Measurements from ENCODE around the gene DNAJC28. TPM values are rescaled to one million over a fixed set of nuclear protein-coding genes. Genes with fewer than 3 reads are reported as not detected.

Gene DNAJC28, protein sequence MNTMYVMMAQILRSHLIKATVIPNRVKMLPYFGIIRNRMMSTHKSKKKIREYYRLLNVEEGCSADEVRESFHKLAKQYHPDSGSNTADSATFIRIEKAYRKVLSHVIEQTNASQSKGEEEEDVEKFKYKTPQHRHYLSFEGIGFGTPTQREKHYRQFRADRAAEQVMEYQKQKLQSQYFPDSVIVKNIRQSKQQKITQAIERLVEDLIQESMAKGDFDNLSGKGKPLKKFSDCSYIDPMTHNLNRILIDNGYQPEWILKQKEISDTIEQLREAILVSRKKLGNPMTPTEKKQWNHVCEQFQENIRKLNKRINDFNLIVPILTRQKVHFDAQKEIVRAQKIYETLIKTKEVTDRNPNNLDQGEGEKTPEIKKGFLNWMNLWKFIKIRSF
- 5.3 TPM for total RNA-seq (ENCODE audit: unreplicated experiment)
- long read RNA-seq, partial matches to known transcripts = 0 of 2 reads
- long read RNA-seq, other reads (novel, unspliced or antisense) = 1 of 2 reads

DNA sequence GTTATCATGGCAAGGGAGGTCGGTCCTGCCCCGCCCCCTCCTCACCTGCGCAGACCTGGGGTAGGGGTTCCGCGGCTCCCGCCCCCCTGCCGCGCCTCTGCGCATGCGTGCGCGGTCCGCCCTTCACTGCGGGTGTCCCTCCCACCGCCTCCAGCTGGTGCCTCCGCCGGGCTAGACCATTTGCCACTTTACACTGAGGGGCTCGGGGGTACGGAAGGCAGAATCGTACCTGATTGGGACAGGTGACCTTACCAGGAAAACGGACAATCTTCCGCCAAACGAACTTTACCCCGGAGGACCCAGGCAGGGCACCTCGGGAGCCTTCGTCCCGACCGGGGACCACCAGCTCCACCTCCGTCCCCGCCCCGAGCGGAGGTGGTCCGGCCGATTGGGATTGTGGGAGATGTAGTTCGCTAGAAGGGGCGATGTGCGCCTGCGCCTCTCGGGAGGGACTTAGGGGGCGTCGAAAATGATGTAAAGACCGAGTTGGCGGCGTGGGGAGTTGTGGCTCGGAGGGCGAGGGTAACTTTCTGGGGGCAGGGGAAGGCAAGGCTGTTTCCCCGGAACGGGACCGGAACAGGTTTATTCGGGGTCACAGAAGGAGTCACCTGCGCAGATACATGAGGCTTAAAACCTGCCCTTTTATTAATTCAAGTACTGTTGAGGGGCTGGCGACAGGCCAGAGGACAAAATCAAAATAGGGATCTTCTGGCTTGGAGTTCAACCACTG, at the start of gene DNAJC28:
Gene DNAJC28 (minus strand): TSS at position 344 of the 730 bp plus-strand sequence. CDS start 2,323 bp downstream, outside the sequence.
- TF ChIP-seq, protein P1, sequence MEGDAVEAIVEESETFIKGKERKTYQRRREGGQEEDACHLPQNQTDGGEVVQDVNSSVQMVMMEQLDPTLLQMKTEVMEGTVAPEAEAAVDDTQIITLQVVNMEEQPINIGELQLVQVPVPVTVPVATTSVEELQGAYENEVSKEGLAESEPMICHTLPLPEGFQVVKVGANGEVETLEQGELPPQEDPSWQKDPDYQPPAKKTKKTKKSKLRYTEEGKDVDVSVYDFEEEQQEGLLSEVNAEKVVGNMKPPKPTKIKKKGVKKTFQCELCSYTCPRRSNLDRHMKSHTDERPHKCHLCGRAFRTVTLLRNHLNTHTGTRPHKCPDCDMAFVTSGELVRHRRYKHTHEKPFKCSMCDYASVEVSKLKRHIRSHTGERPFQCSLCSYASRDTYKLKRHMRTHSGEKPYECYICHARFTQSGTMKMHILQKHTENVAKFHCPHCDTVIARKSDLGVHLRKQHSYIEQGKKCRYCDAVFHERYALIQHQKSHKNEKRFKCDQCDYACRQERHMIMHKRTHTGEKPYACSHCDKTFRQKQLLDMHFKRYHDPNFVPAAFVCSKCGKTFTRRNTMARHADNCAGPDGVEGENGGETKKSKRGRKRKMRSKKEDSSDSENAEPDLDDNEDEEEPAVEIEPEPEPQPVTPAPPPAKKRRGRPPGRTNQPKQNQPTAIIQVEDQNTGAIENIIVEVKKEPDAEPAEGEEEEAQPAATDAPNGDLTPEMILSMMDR (IDR thresholded peaks at IDR 0.05; ENCODE audit: partially characterized antibody, unreplicated experiment) = no peak
- Mint-ChIP-seq H3K9me3 (ENCODE audit: unreplicated experiment) (peaks cover 2% of the 10 kb centered on the region), H3K4me3 (ENCODE audit: unreplicated experiment) (peak within 1 kb of the TSS; percentile 89), H3K4me1 (ENCODE audit: low read depth, unreplicated experiment) (no peaks in the 10 kb centered on the region), H3K27me3 (ENCODE audit: unreplicated experiment) (peaks cover 3% of the 10 kb centered on the region), H3K36me3 (ENCODE audit: unreplicated experiment) (peaks cover 4% of the 10 kb centered on the region), H3K27ac (ENCODE audit: unreplicated experiment) (peak within 1 kb of the TSS; percentile 86)
- DNase-seq = peak; percentile 97

DNA sequence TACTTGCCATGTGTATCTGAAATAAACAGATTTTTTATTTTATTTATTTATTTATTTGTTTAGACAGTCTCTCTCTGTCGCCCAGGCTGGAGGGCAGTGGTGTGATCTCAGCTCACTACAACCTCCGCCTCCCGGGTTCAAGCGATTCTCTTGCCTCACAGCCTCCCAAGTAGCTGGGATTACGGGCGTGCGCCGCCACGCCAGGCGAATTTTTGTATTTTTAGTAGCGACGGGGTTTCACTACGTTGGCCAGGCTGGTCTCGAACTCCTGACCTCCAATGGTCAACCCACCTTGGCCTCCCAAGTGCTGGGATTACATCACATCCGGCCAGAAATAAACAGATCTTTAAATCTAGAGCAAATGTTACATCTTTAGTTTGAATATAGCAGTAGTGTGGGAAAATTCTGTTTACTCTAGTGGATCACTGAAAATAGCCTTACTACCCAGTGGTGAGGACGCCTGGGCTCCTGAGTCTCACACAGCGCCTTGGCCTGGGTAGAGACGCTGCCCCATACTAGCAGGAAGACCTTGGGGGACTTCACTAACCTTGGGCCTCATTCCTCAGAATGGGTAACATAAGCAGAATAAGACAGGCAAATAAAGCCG, 49.7 kb upstream of the DNAJC28 start:
- H3K27me3 Mint-ChIP-seq (ENCODE audit: unreplicated experiment) = peaks cover 13% of the 10 kb centered on the region
- peaks cover 11% of the 10 kb centered on the region for H3K4me1 Mint-ChIP-seq (ENCODE audit: low read depth, unreplicated experiment)
- DNase-seq = no peak
- peak overlapping the region; percentile 91 for H3K27ac Mint-ChIP-seq (ENCODE audit: unreplicated experiment)
- peaks cover 6% of the 10 kb centered on the region for H3K36me3 Mint-ChIP-seq (ENCODE audit: unreplicated experiment)
- TF ChIP-seq, protein P1 (IDR thresholded peaks at IDR 0.05; ENCODE audit: partially characterized antibody, unreplicated experiment) = no peak
- H3K4me3 Mint-ChIP-seq (ENCODE audit: unreplicated experiment) = peak overlapping the region; percentile 95
- H3K9me3 Mint-ChIP-seq (ENCODE audit: unreplicated experiment) = peaks cover 15% of the 10 kb centered on the region

DNA sequence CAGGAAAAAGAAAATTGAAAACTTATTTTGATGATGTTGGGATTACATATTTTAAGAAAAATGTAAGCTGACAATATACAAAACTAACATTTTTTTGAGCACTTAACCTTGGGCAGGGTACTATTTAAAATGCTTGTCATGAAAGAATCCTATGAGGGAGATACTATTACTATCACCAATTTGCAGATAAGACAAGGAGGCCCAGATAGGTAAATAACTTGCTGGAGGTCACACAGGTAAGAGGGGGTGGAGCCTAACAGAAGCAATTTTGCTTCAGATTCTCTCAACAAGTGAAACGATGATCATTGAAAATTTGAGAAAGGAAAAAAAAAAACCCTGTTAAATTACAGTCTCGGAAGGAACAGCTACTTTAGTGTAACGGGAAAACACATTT, 49.2 kb upstream of the DNAJC28 start:
- TF ChIP-seq, protein P1 (IDR thresholded peaks at IDR 0.05; ENCODE audit: partially characterized antibody, unreplicated experiment) = no peak
- DNase-seq = no peak
- Mint-ChIP-seq H3K27ac (ENCODE audit: unreplicated experiment) (no peak overlapping the region), H3K27me3 (ENCODE audit: unreplicated experiment) (peaks cover 13% of the 10 kb centered on the region), H3K36me3 (ENCODE audit: unreplicated experiment) (peaks cover 6% of the 10 kb centered on the region), H3K9me3 (ENCODE audit: unreplicated experiment) (peaks cover 15% of the 10 kb centered on the region), H3K4me3 (ENCODE audit: unreplicated experiment) (peak overlapping the region; percentile 74), H3K4me1 (ENCODE audit: low read depth, unreplicated experiment) (peaks cover 10% of the 10 kb centered on the region)

DNA sequence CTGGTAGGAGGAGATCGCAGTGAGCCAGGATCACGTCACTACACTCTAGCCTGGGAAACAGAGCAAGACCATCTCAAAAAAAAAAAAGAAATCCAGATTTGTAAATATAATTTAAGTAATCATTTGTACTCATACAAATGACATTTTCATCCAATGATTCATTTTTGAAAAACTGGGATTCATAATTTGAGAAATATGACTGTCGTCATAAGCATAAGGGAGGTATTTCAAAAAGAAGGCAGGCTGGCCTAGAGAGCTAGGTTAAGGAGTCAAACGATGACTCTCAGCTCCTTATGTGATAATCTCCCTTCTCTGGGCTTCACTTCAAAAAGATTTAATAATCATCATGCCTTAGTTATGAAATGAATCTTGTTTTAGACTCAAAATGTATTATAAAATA, 48.1 kb upstream of the DNAJC28 start:
- DNase-seq = no peak
- H3K27ac Mint-ChIP-seq (ENCODE audit: unreplicated experiment) = no peak overlapping the region
- H3K27me3 Mint-ChIP-seq (ENCODE audit: unreplicated experiment) = peaks cover 13% of the 10 kb centered on the region
- no peak overlapping the region for H3K4me3 Mint-ChIP-seq (ENCODE audit: unreplicated experiment)
- peaks cover 15% of the 10 kb centered on the region for H3K9me3 Mint-ChIP-seq (ENCODE audit: unreplicated experiment)
- H3K36me3 Mint-ChIP-seq (ENCODE audit: unreplicated experiment) = peaks cover 6% of the 10 kb centered on the region
- peaks cover 7% of the 10 kb centered on the region for H3K4me1 Mint-ChIP-seq (ENCODE audit: low read depth, unreplicated experiment)
- TF ChIP-seq, protein P1 (IDR thresholded peaks at IDR 0.05; ENCODE audit: partially characterized antibody, unreplicated experiment) = no peak

Measured in glutamatergic neuron (in vitro differentiated cells).